PC-3 (cell line): ENCODE results near the gene ACAP1. TPM values are rescaled to one million over a fixed set of nuclear protein-coding genes. Genes with fewer than 3 reads are reported as not detected.

Source experiments
- ATAC-seq: fragments of 200-7000 bp; cut with Tn5 transposase; 2 replicates; pipeline ENCODE4 v1.9.1; 2020; ENCODE audit warnings: mild to moderate bottlenecking, moderate library complexity
- BruUV-seq: library from RNA; stranded (reverse); fragments of 400-500 nt; replicated peaks from 2 replicates; lab custom pipeline; 2021; lab: Mats Ljungman, UMichigan
- CTCF ChIA-PET: fragments of 300-600 bp; sonication (Branson Sonifier 250); formaldehyde crosslinking; loops from one replicate; lab custom pipeline; 2022; ENCODE audit warnings: antibody characterized with exemption; lab: Charles Lee
- POLR2A ChIA-PET: fragments of 300-600 bp; sonication (Branson Sonifier 250); formaldehyde crosslinking; loops from one replicate; lab custom pipeline; 2022; ENCODE audit warnings: antibody characterized with exemption; ENCODE audit not compliant: unreplicated experiment; lab: Charles Lee
- DNase-seq: peaks from one replicate; pipeline ENCODE4 v3.0.0-alpha.2; 2015
- H2AFZ ChIP-seq: fragments of 300-600 bp; sonication (generic); 2 replicates; pipeline ENCODE4 v1.6.0; 2016; ENCODE audit warnings: antibody characterized with exemption, low read length
- H3F3A ChIP-seq: fragments of 300-600 bp; sonication (generic); one replicate; pipeline ENCODE4 v1.6.0; 2017; ENCODE audit warnings: antibody characterized with exemption, low read length, control low read depth, mild to moderate bottlenecking; ENCODE audit not compliant: unreplicated experiment
- H3K27ac ChIP-seq: fragments of 300-600 bp; sonication (generic); 2 replicates; pipeline ENCODE4 v1.5.1; 2016; ENCODE audit warnings: mild to moderate bottlenecking, low read length
- H3K27me3 ChIP-seq: fragments of 300-600 bp; sonication (generic); 2 replicates; pipeline ENCODE4 v1.6.1; 2016; ENCODE audit warnings: low read length, mixed read lengths
- H3K36me3 ChIP-seq: fragments of 300-600 bp; sonication (generic); 2 replicates; pipeline ENCODE4 v1.6.1; 2016; ENCODE audit warnings: low read depth, mixed run types, low read length, mixed read lengths
- H3K4me1 ChIP-seq: fragments of 300-600 bp; sonication (generic); 2 replicates; pipeline ENCODE4 v1.5.1; 2016; ENCODE audit warnings: low read length; ENCODE audit not compliant: insufficient read depth
- H3K4me2 ChIP-seq: fragments of 300-600 bp; sonication (generic); 2 replicates; pipeline ENCODE4 v1.6.0; 2016; ENCODE audit warnings: low read length
- H3K4me3 ChIP-seq: fragments of 300-600 bp; sonication (generic); 2 replicates; pipeline ENCODE4 v1.5.1; 2016; ENCODE audit warnings: mild to moderate bottlenecking, low read length, mixed read lengths
- H3K79me2 ChIP-seq: fragments of 300-600 bp; sonication (generic); 2 replicates; pipeline ENCODE4 v1.6.1; 2017; ENCODE audit warnings: low read length, mixed read lengths
- H3K9ac ChIP-seq: fragments of 300-600 bp; sonication (generic); 2 replicates; pipeline ENCODE4 v1.6.0; 2016; ENCODE audit warnings: mild to moderate bottlenecking, low read length
- H3K9me2 ChIP-seq: fragments of 300-600 bp; sonication (generic); replicated peaks from 2 replicates; pipeline ENCODE4 v1.6.1; 2016; ENCODE audit warnings: mixed run types, low read length, mixed read lengths
- H3K9me3 ChIP-seq: fragments of 300-600 bp; sonication (generic); 2 replicates; pipeline ENCODE4 v1.6.1; 2016; ENCODE audit warnings: low read length, mixed read lengths
- H4K20me1 ChIP-seq: fragments of 300-600 bp; sonication (generic); 2 replicates; pipeline ENCODE4 v1.6.1; 2016; ENCODE audit warnings: low read length, mixed read lengths
- EZH2 ChIP-seq: fragments of 300-600 bp; sonication (generic); IDR thresholded peaks from one replicate; pipeline ENCODE4 v1.6.1; 2017; ENCODE audit warnings: antibody characterized with exemption, mild to moderate bottlenecking, low read length; ENCODE audit not compliant: unreplicated experiment
- EZH2phosphoT487 ChIP-seq: fragments of 300-600 bp; sonication (generic); IDR thresholded peaks from 2 replicates; pipeline ENCODE4 v1.6.1; 2018; ENCODE audit warnings: mild to moderate bottlenecking, antibody characterized with exemption, low read length, borderline replicate concordance
- intact Hi-C: fragments of 100-400 bp; cut with micrococcal nuclease; formaldehyde crosslinking; loops from 2 replicates; pipeline ENCODE4 v1.9.0; 2023
- total RNA-seq: library from RNA; depleted of rRNA; stranded (reverse); fragments of >200 nt; gene quantifications from 2 replicates; pipeline ENCODE4 v1.2.3, GENCODE V29; 2014
- TF ChIP-seq, protein P1 (sequence below): fragments of 300-600 bp; sonication (generic); conservative IDR thresholded peaks from 2 replicates; pipeline ENCODE4 v1.5.1; 2017; ENCODE audit warnings: antibody characterized with exemption, low read depth, mild to moderate bottlenecking, low read length

Gene ACAP1
- total RNA-seq, 1 experiment from 2014 or later = not detected

DNA sequence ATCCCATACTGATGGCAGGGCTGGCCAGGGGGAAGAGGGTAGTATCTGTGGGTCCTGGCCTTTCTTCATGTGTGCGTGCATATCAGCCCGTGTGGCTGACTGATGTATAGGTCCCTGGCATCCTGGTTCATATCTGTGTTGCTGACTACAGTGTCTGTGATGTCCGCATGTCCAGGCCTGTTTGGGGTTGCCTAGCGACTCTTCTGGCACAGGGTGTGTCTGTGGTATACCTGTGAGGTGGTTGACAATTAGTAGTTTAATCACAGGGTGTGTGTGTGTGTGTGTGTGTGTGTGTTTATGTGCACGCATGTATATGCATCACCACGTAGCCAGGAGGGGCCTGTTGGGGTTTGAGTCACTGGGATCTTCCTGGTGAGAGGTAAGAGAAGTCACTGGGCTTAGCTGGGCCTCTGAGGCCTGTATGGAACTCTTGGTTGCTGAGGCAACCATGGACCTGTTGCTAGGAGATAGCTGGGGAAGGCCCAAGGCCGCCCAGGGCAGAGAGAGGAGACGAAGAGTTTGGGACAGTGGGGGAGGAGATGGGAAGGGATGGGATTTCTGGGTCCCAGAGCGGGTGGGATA, 18.0 kb downstream of the ACAP1 start:
- intact Hi-C loops = loop anchor here (5.0 kb wide), 1 partner anchor 83 kb away; the partner anchor contains the start of genes FGF11 and TMEM102
- DNase-seq (peak; percentile 53), ATAC-seq (no peak; the same call in 1 of the 2 replicates)
- TF ChIP-seq, protein P1, sequence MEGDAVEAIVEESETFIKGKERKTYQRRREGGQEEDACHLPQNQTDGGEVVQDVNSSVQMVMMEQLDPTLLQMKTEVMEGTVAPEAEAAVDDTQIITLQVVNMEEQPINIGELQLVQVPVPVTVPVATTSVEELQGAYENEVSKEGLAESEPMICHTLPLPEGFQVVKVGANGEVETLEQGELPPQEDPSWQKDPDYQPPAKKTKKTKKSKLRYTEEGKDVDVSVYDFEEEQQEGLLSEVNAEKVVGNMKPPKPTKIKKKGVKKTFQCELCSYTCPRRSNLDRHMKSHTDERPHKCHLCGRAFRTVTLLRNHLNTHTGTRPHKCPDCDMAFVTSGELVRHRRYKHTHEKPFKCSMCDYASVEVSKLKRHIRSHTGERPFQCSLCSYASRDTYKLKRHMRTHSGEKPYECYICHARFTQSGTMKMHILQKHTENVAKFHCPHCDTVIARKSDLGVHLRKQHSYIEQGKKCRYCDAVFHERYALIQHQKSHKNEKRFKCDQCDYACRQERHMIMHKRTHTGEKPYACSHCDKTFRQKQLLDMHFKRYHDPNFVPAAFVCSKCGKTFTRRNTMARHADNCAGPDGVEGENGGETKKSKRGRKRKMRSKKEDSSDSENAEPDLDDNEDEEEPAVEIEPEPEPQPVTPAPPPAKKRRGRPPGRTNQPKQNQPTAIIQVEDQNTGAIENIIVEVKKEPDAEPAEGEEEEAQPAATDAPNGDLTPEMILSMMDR = no peak
- no peak for TF ChIP-seq EZH2
- no peaks in the 10 kb centered on the region for H3K27me3 ChIP-seq
- no peak overlapping the region for H2AFZ ChIP-seq
- H3F3A ChIP-seq = peaks cover 3% of the 10 kb centered on the region
- H3K4me2 ChIP-seq = peak overlapping the region; percentile 99; the same call in 1 of the 2 replicates
- no peak overlapping the region for H3K4me3 ChIP-seq
- no peak overlapping the region for H3K9ac ChIP-seq
- H3K9me3 ChIP-seq = no peaks in the 10 kb centered on the region
- H4K20me1 ChIP-seq = no peaks in the 10 kb centered on the region
- no peaks in the 10 kb centered on the region for H3K9me2 ChIP-seq
- BruUV-seq = no TSS peak
- peaks cover 35% of the 10 kb centered on the region for H3K79me2 ChIP-seq
- CTCF ChIA-PET = no interaction called here
- peaks cover 28% of the 10 kb centered on the region for H3K4me1 ChIP-seq
- no peaks in the 10 kb centered on the region for H3K36me3 ChIP-seq
- H3K27ac ChIP-seq = no peak overlapping the region
- POLR2A ChIA-PET = no interaction called here

DNA sequence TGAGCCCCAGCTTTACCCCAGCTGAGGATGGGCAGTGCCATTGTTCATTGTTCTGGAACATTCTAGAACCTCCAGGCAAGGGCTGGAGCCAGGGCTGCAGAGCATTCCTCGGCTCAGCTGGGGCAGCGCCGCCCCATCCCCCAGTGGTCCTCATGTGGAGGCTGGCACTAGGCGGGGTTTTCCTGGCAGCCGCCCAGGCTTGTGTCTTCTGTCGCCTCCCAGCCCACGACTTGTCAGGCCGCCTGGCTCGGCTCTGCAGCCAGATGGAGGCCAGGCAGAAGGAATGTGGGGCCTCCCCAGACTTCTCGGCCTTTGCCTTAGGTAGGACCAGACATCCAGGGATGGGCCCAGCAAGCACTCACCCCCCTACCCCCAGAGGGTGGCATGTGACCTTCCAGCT, 18.7 kb downstream of the ACAP1 start, which contains the start of gene TMEM95:
TSS of gene TMEM95 (plus strand) at position 104 of the 400 bp plus-strand sequence. CDS start at position 153, 49 bp downstream.
- no peak for DNase-seq
- intact Hi-C loops = no loop called here
- Histone ChIP-seq H3F3A (peaks cover 3% of the 10 kb centered on the region), H3K36me3 (no peaks in the 10 kb centered on the region), H3K4me3 (no peak within 1 kb of the TSS), H2AFZ (no peak within 1 kb of the TSS), H4K20me1 (no peaks in the 10 kb centered on the region), H3K4me1 (peaks cover 24% of the 10 kb centered on the region; the same call in 1 of the 2 replicates), H3K79me2 (peaks cover 35% of the 10 kb centered on the region), H3K9me3 (no peaks in the 10 kb centered on the region), H3K27ac (no peak within 1 kb of the TSS), H3K9me2 (no peaks in the 10 kb centered on the region), H3K27me3 (no peaks in the 10 kb centered on the region), H3K4me2 (peak within 1 kb of the TSS; percentile 99; the same call in 1 of the 2 replicates), H3K9ac (no peak within 1 kb of the TSS)
- ATAC-seq = no peak
- no TSS peak for BruUV-seq
- CTCF ChIA-PET = no interaction called here
- TF ChIP-seq EZH2phosphoT487 (no peak), EZH2 (no peak)
- TF ChIP-seq, protein P1 = no peak
- POLR2A ChIA-PET = no interaction called here

DNA sequence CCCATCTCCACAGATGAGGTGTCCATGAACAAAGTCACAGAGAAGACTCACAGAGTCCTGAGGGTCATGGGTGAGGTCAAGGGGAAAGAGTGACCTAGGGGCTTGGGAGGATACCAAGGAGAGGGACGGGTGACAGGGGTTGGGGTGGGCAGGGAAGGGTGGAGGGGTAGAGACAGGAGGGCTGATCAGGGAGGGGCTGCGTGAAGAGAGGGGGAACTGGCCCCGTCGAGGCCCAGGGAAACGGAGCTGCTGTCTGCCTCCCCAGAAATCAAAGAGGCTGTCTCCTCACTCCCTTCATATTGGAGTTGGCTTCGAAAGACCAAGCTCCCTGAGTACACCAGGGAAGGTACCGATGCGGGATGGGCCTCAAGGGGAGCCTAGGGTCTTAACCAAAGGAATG, 19.2 kb downstream of the ACAP1 start:
- POLR2A ChIA-PET = no interaction called here
- H3K9me3 ChIP-seq = no peaks in the 10 kb centered on the region
- no peak overlapping the region for H2AFZ ChIP-seq
- intact Hi-C loops = no loop called here
- H3K27me3 ChIP-seq = no peaks in the 10 kb centered on the region
- H4K20me1 ChIP-seq = no peaks in the 10 kb centered on the region
- peaks cover 24% of the 10 kb centered on the region; the same call in 1 of the 2 replicates for H3K4me1 ChIP-seq
- CTCF ChIA-PET = interaction anchor here (0.6 to 1.0 kb wide), 4 partner anchors 49 to 367 kb away, joined by 3 to 6 read pairs (median 3); partner anchors contain the start of gene TMEM256
- no peak overlapping the region for H3K9ac ChIP-seq
- no peaks in the 10 kb centered on the region for H3K9me2 ChIP-seq
- TF ChIP-seq EZH2phosphoT487 (no peak), EZH2 (no peak)
- TF ChIP-seq, protein P1 = no peak
- H3K27ac ChIP-seq = no peak overlapping the region
- no peaks in the 10 kb centered on the region for H3K36me3 ChIP-seq
- ATAC-seq (no peak), DNase-seq (no peak)
- peaks cover 3% of the 10 kb centered on the region for H3F3A ChIP-seq
- no peak overlapping the region for H3K4me3 ChIP-seq
- no peak overlapping the region for H3K4me2 ChIP-seq
- peaks cover 35% of the 10 kb centered on the region for H3K79me2 ChIP-seq
- BruUV-seq = no TSS peak
